ENCODE data around the gene INSIG1.

DNA sequence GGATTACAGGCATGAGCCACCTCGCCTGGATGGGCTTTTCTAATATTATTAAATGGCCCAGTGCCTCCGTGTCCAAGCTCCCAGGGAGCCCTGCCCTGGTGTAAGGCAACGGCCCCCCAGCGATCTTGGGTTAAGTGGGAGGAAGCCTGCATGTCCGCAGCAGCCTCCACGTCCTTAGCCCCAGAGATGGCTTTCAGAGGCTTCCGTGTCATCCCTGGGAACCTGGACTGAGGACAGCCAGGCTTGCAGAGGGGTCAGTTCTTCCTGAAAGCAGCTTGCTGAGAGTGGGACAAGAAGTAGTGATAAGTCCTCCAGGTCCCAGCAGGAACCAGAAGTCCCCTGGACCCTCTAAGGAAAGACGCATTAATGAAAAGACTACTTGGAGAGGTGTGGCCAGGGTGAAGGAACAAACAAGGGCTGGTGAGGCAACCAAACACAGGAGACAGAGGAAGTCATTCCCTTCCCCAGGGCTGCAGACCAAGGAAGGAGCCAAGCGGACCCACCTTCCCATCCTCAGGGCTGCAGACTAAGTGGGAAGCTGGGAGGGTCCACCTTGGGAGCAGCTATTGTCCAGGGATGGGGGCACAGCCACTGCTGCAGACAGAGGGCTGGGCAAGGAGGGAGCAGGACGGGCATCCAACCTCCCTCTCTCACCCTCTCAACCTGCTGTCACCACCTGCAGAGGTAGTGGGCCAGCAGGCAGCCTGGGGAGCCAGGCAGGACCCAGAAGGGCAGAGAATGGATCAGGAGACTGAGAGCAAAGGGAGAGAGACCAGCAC is 13.0 kb upstream of the INSIG1 start:
- no peak for TF ChIP-seq CTCF (IDR thresholded peaks at IDR 0.05)
- no peak for TF ChIP-seq POLR2A (IDR thresholded peaks at IDR 0.05)

All from adrenal gland (tissue), 5 donors.